A673 (cell line): ENCODE results near the gene CTIF. TPM values are rescaled to one million over a fixed set of nuclear protein-coding genes. Genes with fewer than 3 reads are reported as not detected.

ENCODE experiments used
- BruUV-seq: library from RNA; stranded (reverse); fragments of 400-500 nt; replicated peaks from 2 replicates; lab custom pipeline; 2021; lab: Mats Ljungman, UMichigan
- CTCF ChIA-PET: fragments of 300-600 bp; sonication (Branson Sonifier 250); formaldehyde crosslinking; loops from one replicate; lab custom pipeline; 2022; ENCODE audit warnings: antibody characterized with exemption; lab: Charles Lee
- POLR2A ChIA-PET: fragments of 300-600 bp; sonication (Branson Sonifier 250); formaldehyde crosslinking; loops from one replicate; lab custom pipeline; 2022; ENCODE audit warnings: antibody characterized with exemption; ENCODE audit not compliant: low non-redundant PET; lab: Charles Lee
- DNase-seq: peaks from one replicate; pipeline ENCODE4 v3.0.0-alpha.2; 2015; ENCODE audit warnings: low spot score
- H3K27ac ChIP-seq: fragments of 200-600 bp; sonication (generic); 2 replicates; pipeline ENCODE4 v1.5.1; 2016; ENCODE audit warnings: mixed run types, low read depth, mild to moderate bottlenecking, mixed read lengths, antibody characterized with exemption, low read length; ENCODE audit not compliant: poor library complexity, severe bottlenecking
- H3K27me3 ChIP-seq: fragments of 200-600 bp; sonication (generic); replicated peaks from 2 replicates; pipeline ENCODE4 v1.6.1; 2017; ENCODE audit warnings: mixed run types, low read depth, mild to moderate bottlenecking, mixed read lengths, antibody characterized with exemption, low read length; ENCODE audit not compliant: insufficient read depth, poor library complexity
- H3K36me3 ChIP-seq: fragments of 200-600 bp; sonication (generic); 2 replicates; pipeline ENCODE4 v1.6.1; 2016; ENCODE audit warnings: mixed run types, mild to moderate bottlenecking, mixed read lengths, antibody characterized with exemption, low read length; ENCODE audit not compliant: insufficient read depth, poor library complexity, severe bottlenecking
- H3K4me1 ChIP-seq: fragments of 200-600 bp; sonication (generic); 2 replicates; pipeline ENCODE4 v1.6.1; 2017; ENCODE audit warnings: mixed run types, mild to moderate bottlenecking, mixed read lengths, antibody characterized with exemption, low read length; ENCODE audit not compliant: insufficient read depth, poor library complexity, severe bottlenecking
- H3K4me3 ChIP-seq: fragments of 200-600 bp; sonication (generic); 2 replicates; pipeline ENCODE4 v1.5.1; 2016; ENCODE audit warnings: low read depth, mixed run types, mild to moderate bottlenecking, mixed read lengths, low read length; ENCODE audit not compliant: poor library complexity, severe bottlenecking
- H3K9me3 ChIP-seq: fragments of 200-600 bp; sonication (generic); 2 replicates; pipeline ENCODE4 v1.6.1; 2016; ENCODE audit warnings: mixed run types, low read depth, mild to moderate bottlenecking, mixed read lengths, antibody characterized with exemption, low read length; ENCODE audit not compliant: poor library complexity, severe bottlenecking
- CTCF ChIP-seq: fragments of 300-800, 200-600 bp; sonication (generic); conservative IDR thresholded peaks from 2 replicates; pipeline ENCODE4 v1.5.1; 2017; ENCODE audit warnings: low read depth, mild to moderate bottlenecking, antibody characterized with exemption, low read length, moderate library complexity, mixed read lengths
- EZH2 ChIP-seq: fragments of 200-600 bp; sonication (generic); IDR thresholded peaks from 2 replicates; pipeline ENCODE4 v1.6.1; 2017; ENCODE audit warnings: borderline replicate concordance, low read depth, mild to moderate bottlenecking, mixed read lengths, antibody characterized with exemption, low read length; ENCODE audit not compliant: poor library complexity, severe bottlenecking
- intact Hi-C: fragments of 100-400 bp; cut with micrococcal nuclease; formaldehyde crosslinking; loops from one replicate; pipeline ENCODE4 v1.10.0; 2022; ENCODE audit not compliant: unreplicated experiment
- total RNA-seq: library from RNA; stranded (reverse); gene quantifications from 2 replicates; pipeline ENCODE4 v1.2.3, GENCODE V29; 2021

CTIF gene
- total RNA-seq, 1 experiment from 2014 or later: 23.5 TPM

GRCh38 chr18:48564139-48564538, 25.3 kb downstream of the CTIF start:
- no TSS peak for BruUV-seq
- POLR2A ChIA-PET: no interaction called here

GRCh38 chr18:48565105-48565504, 26.3 kb downstream of the CTIF start:
- no peak overlapping the region for H3K27ac ChIP-seq
- DNase-seq: no peak
- no peak overlapping the region for H3K4me3 ChIP-seq
- TF ChIP-seq CTCF (no peak), EZH2 (no peak)
- no peaks in the 10 kb centered on the region for H3K27me3 ChIP-seq
- BruUV-seq: no TSS peak
- ChIA-PET POLR2A (no interaction called here), CTCF (no interaction called here)
- no peaks in the 10 kb centered on the region for H3K9me3 ChIP-seq
- H3K4me1 ChIP-seq: peaks cover 13% of the 10 kb centered on the region
- intact Hi-C loops: no loop called here
- no peaks in the 10 kb centered on the region for H3K36me3 ChIP-seq

More at GRCh38 chr18:48564139-48564538, 25.3 kb downstream of the CTIF start:
- Histone ChIP-seq H3K36me3 (no peaks in the 10 kb centered on the region), H3K4me1 (peaks cover 13% of the 10 kb centered on the region), H3K27ac (no peak overlapping the region), H3K4me3 (no peak overlapping the region), H3K9me3 (no peaks in the 10 kb centered on the region), H3K27me3 (no peaks in the 10 kb centered on the region)
- TF ChIP-seq CTCF: no peak
- no peak for TF ChIP-seq EZH2
- intact Hi-C loops: no loop called here
- no peak for DNase-seq
- CTCF ChIA-PET: no interaction called here

GRCh38 chr18:48566589-48566988, 27.8 kb downstream of the CTIF start:
- POLR2A ChIA-PET: no interaction called here
- H3K36me3 ChIP-seq: no peaks in the 10 kb centered on the region
- H3K4me3 ChIP-seq: no peak overlapping the region
- no TSS peak for BruUV-seq
- no peak for TF ChIP-seq EZH2
- TF ChIP-seq CTCF: no peak
- H3K4me1 ChIP-seq: peaks cover 13% of the 10 kb centered on the region
- H3K27ac ChIP-seq: no peak overlapping the region
- CTCF ChIA-PET: no interaction called here
- no peaks in the 10 kb centered on the region for H3K27me3 ChIP-seq
- no peaks in the 10 kb centered on the region for H3K9me3 ChIP-seq
- intact Hi-C loops: no loop called here
- no peak for DNase-seq
